Amniotic epithelial cell (primary cell): Measurements from ENCODE around the gene POLR1A.

Experiments
- DNase-seq: peaks from one replicate; pipeline ENCODE4 v3.0.0-alpha.2; 2010; ENCODE audit warnings: low read depth

POLR1A gene

GRCh38 chr2:86064006-86064405 is 41.7 kb downstream of the POLR1A start:
- DNase-seq = peak; percentile 82

DNA sequence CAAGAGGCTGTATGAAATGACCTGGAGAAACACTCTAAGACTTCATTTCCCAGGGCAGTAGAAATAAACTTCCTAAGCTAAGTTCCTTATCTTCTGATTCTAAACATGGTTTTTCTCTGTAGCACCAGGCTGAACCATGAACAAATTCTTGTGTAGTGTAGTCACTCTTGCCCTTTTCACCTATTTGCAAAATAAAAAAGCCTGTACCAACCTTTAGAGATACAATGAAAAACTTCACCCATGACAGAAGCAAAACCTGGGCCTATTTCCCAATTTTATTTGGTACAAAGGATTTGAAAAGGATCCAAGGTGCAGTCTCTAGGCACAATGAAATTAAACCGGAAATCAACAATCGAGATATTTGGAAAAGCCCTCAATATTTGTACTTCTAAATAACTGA is 43.6 kb downstream of the POLR1A start:
- DNase-seq = peak; percentile 96

GRCh38 chr2:86056590-86057331 is 48.9 kb downstream of the POLR1A start:
- no peak for DNase-seq

DNA sequence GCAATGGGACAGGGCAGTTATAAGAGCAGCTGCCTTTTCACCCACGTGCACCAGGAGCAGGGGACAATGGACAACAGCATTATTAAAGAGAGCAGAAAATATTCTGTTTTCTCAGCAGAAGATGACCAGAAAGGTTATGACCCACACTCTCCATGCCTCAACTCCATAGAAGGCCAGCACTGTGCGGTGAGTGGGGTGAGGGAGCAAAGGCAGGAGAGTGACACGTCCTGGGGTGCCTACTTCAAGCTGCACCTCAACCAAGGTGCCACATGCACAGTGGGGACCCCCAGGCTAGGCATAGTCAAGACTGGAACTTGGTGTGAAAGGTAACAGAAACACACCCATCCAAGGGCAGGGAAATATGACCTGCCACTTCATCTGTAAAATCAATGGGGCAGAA is 50.4 kb downstream of the POLR1A start:
- DNase-seq = no peak

DNA sequence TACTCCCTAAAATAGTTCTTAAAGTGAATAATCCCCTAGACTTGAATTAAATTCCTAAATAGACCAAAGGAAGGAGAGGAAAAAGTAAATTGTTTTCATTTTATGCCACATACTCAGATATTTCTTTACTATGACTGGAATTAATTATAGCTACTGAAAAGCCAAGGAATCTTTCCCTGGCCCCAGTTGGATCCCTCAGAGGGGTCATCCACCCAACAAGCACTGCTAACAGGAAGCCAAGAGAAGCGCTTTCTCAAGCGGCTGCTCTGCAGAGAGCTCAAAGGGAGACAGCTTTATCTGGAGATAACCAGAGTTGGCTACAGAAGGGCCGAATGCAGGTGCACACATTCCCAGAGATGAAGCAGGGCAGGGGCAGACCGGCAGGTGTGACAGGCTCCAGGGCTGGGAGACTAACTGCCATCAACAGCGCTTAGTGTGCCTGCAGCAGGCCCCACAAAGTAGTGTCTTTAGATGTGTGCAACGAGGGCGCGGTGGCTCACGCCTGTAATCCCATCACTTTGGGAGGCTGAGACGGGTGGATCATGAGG is 51.1 kb downstream of the POLR1A start:
- DNase-seq = no peak

GRCh38 chr2:86053166-86053565 is 52.5 kb downstream of the POLR1A start:
- no peak for DNase-seq

- no peak for DNase-seq
Measured at GRCh38 chr2:86052676-86053075, 53.0 kb downstream of the POLR1A start.

- DNase-seq = no peak
Measured at GRCh38 chr2:86052265-86052664, 53.4 kb downstream of the POLR1A start.

GRCh38 chr2:86050301-86050700 is 55.4 kb downstream of the POLR1A start:
- DNase-seq = no peak

- no peak for DNase-seq
Measured at GRCh38 chr2:86049529-86049928, 56.2 kb downstream of the POLR1A start.

GRCh38 chr2:86048888-86049287 is 56.8 kb downstream of the POLR1A start:
- no peak for DNase-seq

GRCh38 chr2:86048383-86048701 is 57.3 kb downstream of the POLR1A start:
- no peak for DNase-seq

DNA sequence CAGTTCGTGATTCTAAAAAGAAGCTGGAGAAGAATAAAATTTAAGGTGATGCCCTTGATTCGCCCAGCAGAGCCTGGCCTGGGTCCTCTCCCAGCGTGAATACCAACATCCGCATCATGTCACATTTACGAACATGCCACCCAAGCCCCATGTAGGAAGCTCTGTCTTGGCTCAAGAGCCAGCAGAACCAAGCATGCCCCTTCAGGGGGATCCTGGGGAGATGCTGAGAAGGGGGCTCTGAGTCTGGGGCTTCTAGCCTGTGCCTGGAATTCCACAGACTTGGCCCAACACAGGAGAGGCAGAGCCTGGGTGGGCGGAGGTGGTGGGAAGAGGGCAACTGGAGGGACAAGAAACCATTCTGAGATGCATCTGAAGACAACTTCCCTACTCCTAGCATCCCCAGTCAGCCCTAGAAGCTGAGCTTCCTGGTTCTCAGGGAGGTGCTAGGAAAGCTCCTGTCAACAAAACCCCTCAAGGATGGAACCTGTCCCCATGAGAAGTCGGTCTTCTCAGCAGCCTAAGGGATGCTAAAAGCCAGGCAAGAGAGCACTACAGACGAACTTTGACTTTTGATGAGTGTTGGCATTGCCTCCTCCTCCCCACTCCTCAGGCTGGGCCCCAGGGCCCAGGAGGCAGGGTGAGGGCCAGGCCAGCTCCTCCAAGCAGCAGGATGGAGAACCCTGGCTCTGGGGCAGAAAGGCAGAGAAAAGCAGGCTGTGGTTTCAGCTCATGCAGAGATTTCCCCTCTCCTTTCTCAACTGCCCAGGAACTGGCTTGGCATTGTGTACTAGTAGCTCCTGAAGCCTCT is 57.9 kb downstream of the POLR1A start:
- DNase-seq = no peak

GRCh38 chr2:86045541-86045940 is 60.1 kb downstream of the POLR1A start:
- no peak for DNase-seq

- DNase-seq = no peak
Measured at GRCh38 chr2:86044614-86045013, 61.1 kb downstream of the POLR1A start.

GRCh38 chr2:86044045-86044444 is 61.6 kb downstream of the POLR1A start:
- DNase-seq = no peak

DNA sequence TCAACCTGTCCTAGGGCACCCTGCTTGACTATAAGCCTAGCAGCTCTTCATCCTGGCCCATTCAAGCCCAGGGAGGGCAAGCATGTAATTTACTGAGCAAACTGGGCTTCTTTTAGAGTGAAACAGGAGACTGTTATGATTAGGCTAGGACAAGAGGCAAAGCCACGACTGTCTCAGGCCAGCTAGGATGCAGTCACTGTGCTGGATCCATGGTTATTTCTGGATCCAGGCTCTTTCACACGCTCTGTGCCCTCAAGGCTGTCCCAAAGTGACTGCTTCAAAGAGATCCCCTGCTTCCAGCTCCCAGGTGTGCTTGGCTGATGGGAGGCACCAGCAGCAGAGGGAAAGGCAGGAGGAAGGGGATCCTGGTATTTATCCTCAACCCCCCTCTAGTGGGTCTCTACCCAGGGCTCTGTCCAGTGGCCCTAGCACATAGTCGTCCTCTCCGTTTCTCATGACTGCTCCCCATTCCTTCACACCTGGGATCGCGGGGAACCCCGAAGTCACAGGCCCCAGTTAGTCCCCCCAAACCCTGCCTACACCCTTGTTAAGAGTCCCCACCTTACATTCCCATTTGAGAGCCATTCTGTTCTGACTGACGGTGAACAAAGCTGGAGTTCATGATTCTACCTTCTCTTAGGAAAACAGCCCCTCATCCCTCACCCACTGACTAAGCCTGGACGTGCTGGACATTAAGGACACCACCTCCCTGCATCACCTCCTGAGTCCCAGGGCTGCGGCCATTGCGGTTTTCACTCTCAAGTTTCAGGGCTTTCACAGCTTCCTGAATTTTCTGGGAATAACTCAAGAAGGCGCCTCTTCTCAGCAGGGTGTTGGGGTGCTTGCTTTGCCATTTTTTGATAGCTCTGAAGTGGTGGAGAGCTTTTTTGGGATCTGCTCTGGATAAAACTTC is 63.2 kb downstream of the POLR1A start:
- DNase-seq = no peak

DNA sequence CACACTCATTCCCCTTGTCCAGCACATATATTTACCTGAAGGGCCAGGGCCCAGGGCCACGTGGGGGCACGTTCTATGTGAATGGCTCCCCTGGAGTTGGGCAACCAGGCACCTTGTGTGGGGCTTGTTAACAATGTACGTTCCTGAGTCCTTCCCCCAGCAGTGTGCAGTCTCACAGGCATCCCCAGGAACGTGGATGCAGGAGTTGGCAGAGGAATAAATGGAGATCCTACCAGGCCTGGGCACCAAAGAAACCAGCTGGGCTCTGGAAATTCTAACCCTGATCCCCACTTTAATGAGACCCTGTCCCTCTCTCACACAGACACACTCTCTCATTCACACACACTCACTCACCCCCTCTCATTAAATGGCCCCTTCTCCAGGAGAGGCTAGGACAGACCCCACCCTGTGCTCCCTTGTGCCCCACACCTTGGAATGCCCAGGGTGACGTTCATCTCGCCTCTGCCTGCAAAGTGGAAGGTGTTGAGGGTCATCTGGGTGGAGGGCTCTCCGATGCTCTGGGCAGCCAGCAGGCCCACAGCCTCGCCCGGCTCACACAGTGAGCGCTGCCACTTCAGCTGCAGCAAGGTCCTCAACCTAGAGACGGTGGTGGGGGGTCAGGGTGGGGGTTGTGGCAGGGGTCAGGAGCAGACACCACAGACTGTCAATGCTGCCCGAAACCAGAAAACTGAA is 65.6 kb downstream of the POLR1A start:
- DNase-seq = no peak

DNA sequence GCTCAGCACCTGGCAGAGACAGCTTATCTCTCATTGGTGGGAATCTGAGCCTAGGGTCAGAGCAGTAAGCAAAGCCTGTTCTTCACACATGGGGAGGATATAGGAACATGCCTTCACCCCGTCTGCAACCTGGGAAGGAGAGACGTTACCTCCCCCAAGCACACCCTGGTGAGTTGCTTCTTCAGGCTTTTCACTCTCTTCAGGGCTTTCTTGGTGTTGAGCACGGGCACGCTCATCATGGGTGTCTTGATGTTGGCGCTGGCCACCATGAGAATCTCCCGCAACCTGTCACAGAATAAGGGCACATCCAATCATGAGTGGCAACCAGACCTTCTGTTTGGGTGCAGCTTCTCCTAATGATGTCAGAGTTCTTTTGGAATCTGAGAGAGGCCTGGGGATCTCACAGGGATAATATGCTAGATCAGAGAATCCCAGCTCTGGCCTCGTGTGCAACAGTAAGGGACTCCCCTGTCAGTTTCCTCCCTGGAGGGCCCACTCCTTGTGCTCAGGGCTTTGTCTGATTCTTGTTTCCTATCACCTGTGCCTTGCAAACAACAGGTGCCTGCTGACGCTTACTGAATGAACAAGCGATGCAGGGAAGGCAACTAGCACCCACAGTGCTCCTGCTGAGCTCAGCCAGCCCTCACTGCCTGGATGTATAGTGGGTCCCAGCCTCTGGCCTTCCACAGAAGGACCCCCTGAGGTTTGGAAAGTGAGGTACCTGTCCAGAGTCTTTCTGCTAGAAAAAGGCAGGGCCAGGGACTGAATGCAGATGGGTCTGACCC is 66.3 kb downstream of the POLR1A start:
- no peak for DNase-seq

DNA sequence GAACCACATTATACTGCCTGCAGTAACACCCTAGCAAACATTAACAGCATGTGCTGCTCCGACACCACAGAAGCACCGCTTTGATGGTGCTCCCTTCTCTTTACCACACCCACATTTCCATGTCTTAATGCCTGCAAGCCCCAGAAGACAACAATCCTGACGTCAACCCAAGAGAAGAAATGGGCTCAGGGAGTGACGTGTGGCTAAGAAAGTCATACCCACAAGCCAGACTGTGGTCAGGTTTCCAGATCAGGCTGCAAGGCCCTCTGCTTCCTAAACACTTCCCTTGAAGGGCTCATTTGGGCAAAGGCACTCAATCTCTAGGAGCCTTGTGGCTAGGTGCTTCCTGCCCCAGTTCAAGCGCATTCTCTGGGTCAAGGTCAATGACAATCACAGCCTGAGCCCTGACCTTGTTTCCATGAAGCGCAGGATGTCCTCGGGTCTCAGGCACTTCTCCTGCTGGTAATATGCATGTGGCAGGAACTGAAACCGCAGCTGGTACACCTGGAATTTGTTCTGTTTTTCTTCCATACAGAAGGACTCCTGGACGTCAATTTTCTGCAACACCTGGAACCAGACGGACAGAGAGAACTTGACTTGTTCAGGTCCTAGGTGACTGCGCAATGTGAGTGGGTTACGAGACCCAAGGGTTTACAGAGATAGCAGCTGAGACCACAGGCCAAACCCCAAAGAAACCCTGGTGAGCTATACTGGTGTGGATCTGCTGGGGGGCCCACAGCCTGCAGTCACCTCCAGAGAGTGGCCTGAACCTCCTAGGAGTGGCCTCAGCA is 67.2 kb downstream of the POLR1A start:
- peak; percentile 92 for DNase-seq
